ENCODE measurements around the gene SYNDIG1. TPM values are rescaled to one million over a fixed set of nuclear protein-coding genes. Genes with fewer than 3 reads are reported as not detected.

SYNDIG1 gene
- total RNA-seq, 2 experiments from 2014 or later: not detected

DNA sequence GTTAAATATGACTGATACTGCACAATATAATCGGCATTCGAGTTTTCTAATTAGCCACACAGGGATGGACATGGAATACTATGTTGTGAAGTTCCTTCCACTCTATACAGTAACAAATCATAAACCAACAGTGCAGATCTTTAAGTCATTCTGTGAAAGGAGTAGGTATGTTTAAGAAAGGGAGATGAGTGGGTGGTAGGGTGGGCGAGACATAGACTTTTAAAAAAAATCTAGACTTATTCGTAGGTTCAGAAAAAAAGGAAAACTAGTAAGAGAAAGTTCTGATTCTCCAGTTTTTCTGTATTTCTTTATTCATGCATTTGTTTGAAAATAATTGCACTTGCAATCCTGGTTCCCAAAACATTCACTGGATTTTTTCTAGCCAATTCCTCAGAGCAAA lies 61.8 kb downstream of the SYNDIG1 start:
- BruUV-seq (replicated peaks): no TSS peak
- Histone ChIP-seq H2AFZ (ENCODE audit: low read length) (no peak overlapping the region), H3K79me2 (ENCODE audit: insufficient read depth, low read depth, low read length) (no peaks in the 10 kb centered on the region), H4K20me1 (ENCODE audit: insufficient read depth, low read length) (no peaks in the 10 kb centered on the region), H3K9me2 (ENCODE audit: insufficient read depth, low read length) (no peaks in the 10 kb centered on the region), H3K4me2 (ENCODE audit: low read length) (no peak overlapping the region), H3K27ac (ENCODE audit: low read depth, low read length, poor library complexity, severe bottlenecking) (no peak overlapping the region), H3K4me3 (ENCODE audit: low read depth, low read length, poor library complexity, severe bottlenecking) (no peak overlapping the region), H3K36me3 (ENCODE audit: insufficient read depth, low read length) (no peaks in the 10 kb centered on the region), H3K4me1 (ENCODE audit: insufficient read depth, low read length, poor library complexity, severe bottlenecking) (no peaks in the 10 kb centered on the region), H3K9me3 (ENCODE audit: low read length) (no peaks in the 10 kb centered on the region)
- ChIA-PET CTCF (ENCODE audit: unreplicated experiment) (no interaction called here), POLR2A (no interaction called here)
- no peak for TF ChIP-seq EZH2phosphoT487 (IDR thresholded peaks at IDR 0.05; ENCODE audit: borderline replicate concordance, low read depth, low read length)
- TF ChIP-seq, protein P1, sequence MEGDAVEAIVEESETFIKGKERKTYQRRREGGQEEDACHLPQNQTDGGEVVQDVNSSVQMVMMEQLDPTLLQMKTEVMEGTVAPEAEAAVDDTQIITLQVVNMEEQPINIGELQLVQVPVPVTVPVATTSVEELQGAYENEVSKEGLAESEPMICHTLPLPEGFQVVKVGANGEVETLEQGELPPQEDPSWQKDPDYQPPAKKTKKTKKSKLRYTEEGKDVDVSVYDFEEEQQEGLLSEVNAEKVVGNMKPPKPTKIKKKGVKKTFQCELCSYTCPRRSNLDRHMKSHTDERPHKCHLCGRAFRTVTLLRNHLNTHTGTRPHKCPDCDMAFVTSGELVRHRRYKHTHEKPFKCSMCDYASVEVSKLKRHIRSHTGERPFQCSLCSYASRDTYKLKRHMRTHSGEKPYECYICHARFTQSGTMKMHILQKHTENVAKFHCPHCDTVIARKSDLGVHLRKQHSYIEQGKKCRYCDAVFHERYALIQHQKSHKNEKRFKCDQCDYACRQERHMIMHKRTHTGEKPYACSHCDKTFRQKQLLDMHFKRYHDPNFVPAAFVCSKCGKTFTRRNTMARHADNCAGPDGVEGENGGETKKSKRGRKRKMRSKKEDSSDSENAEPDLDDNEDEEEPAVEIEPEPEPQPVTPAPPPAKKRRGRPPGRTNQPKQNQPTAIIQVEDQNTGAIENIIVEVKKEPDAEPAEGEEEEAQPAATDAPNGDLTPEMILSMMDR (conservative IDR thresholded peaks at IDR 0.05; ENCODE audit: low read length): no peak
- DNase-seq (ENCODE audit: low spot score): no peak
- intact Hi-C loops (cut with micrococcal nuclease; ENCODE audit: unreplicated experiment): loop anchor here (5.0 to 10.0 kb wide), 2 partner anchors 254 to 391 kb away; no protein-coding TSS in a partner anchor

DNA sequence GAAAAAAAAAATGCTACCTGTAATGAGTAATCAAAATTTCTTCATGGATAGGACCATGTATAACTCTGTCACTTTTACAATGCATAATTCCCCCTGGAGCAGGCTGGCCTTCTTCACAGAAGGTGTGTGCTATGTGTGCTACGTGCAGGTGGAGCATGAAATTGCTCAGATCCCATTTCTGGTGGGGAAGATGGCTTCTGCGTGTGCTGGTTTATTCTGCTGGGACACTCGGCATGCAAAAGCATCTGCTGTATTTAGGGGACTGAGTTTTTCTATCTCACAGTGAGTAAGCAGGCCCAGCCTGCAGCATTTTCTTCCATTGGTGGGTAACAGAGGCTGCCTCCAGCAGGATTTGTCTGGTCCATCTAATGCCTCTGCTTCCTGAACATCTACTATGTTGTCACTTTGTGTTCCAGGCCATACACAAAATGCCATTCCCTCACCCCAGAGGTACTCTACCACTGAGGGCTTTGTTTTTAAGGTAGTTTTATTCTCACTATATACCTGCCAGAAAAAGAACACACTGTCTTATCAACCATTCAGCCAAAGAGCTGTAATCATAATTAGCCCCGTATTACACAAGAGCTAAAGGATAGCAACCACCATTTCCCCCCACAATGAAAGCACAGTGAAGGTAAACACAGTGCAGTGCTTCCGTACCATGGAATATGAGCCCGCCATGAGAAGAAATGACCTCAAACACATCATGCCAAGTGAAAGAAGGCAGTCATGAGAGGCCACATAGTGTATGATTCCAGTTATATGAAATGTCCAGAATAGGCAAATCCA lies 62.4 kb downstream of the SYNDIG1 start:
- Histone ChIP-seq H3K9me2 (ENCODE audit: insufficient read depth, low read length) (no peaks in the 10 kb centered on the region), H3K27ac (ENCODE audit: low read depth, low read length, poor library complexity, severe bottlenecking) (no peak overlapping the region), H2AFZ (ENCODE audit: low read length) (no peak overlapping the region), H3K4me1 (ENCODE audit: insufficient read depth, low read length, poor library complexity, severe bottlenecking) (no peaks in the 10 kb centered on the region), H3K4me3 (ENCODE audit: low read depth, low read length, poor library complexity, severe bottlenecking) (no peak overlapping the region), H3K9me3 (ENCODE audit: low read length) (no peaks in the 10 kb centered on the region), H3K79me2 (ENCODE audit: insufficient read depth, low read depth, low read length) (no peaks in the 10 kb centered on the region), H4K20me1 (ENCODE audit: insufficient read depth, low read length) (no peaks in the 10 kb centered on the region), H3K36me3 (ENCODE audit: insufficient read depth, low read length) (no peaks in the 10 kb centered on the region), H3K4me2 (ENCODE audit: low read length) (no peak overlapping the region)
- BruUV-seq (replicated peaks): no TSS peak
- POLR2A ChIA-PET: no interaction called here
- intact Hi-C loops (cut with micrococcal nuclease; ENCODE audit: unreplicated experiment): loop anchor here (5.0 to 10.0 kb wide), 2 partner anchors 253 to 390 kb away; no protein-coding TSS in a partner anchor
- TF ChIP-seq, protein P1 (conservative IDR thresholded peaks at IDR 0.05; ENCODE audit: low read length): no peak
- no peak for TF ChIP-seq EZH2phosphoT487 (IDR thresholded peaks at IDR 0.05; ENCODE audit: borderline replicate concordance, low read depth, low read length)
- CTCF ChIA-PET (ENCODE audit: unreplicated experiment): no interaction called here
- DNase-seq (ENCODE audit: low spot score): no peak

DNA sequence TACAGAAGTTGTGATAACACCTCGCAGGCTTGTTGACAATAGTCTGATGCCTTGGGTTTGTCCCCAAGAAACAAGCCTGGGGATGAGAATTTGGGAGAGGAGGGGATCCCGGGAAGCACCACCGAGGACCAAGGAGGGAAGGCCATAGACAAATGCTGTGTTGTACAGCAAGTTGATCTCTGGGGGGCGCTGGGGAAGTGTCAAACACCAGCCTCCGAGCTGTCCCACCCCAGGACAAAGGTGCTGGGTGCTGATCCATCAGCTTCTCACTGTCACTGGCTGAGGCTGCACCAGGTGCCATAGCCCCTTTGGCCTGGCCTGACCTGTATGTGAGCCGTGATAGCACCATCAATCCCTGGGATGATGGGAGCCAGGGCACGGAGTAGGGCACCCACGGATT lies 64.0 kb downstream of the SYNDIG1 start:
- TF ChIP-seq, protein P1 (conservative IDR thresholded peaks at IDR 0.05; ENCODE audit: low read length): peak; percentile 26; the same call in 1 of the 2 replicates
- TF ChIP-seq EZH2phosphoT487 (IDR thresholded peaks at IDR 0.05; ENCODE audit: borderline replicate concordance, low read depth, low read length): no peak
- H3K9me2 ChIP-seq (ENCODE audit: insufficient read depth, low read length): no peaks in the 10 kb centered on the region
- intact Hi-C loops (cut with micrococcal nuclease; ENCODE audit: unreplicated experiment): loop anchor here (5.0 to 10.0 kb wide), 2 partner anchors 251 to 389 kb away; no protein-coding TSS in a partner anchor
- H3K4me3 ChIP-seq (ENCODE audit: low read depth, low read length, poor library complexity, severe bottlenecking): no peak overlapping the region
- no peak overlapping the region for H2AFZ ChIP-seq (ENCODE audit: low read length)
- POLR2A ChIA-PET: no interaction called here
- H4K20me1 ChIP-seq (ENCODE audit: insufficient read depth, low read length): no peaks in the 10 kb centered on the region
- CTCF ChIA-PET (ENCODE audit: unreplicated experiment): no interaction called here
- no peaks in the 10 kb centered on the region for H3K79me2 ChIP-seq (ENCODE audit: insufficient read depth, low read depth, low read length)
- no peaks in the 10 kb centered on the region for H3K4me1 ChIP-seq (ENCODE audit: insufficient read depth, low read length, poor library complexity, severe bottlenecking)
- H3K36me3 ChIP-seq (ENCODE audit: insufficient read depth, low read length): no peaks in the 10 kb centered on the region
- no peaks in the 10 kb centered on the region for H3K9me3 ChIP-seq (ENCODE audit: low read length)
- BruUV-seq (replicated peaks): no TSS peak
- H3K27ac ChIP-seq (ENCODE audit: low read depth, low read length, poor library complexity, severe bottlenecking): no peak overlapping the region
- DNase-seq (ENCODE audit: low spot score): no peak
- no peak overlapping the region for H3K4me2 ChIP-seq (ENCODE audit: low read length)
